NCI-H2196 treated with DMSO at 0.1 percent for 48 hours (cell line): ENCODE data around the gene FGF1.

Experiments
- DNase-seq: peaks from one replicate; lab custom pipeline; 2025; ENCODE audit not compliant: unreplicated experiment; lab: John Stamatoyannopoulos, UW

Gene FGF1

DNA sequence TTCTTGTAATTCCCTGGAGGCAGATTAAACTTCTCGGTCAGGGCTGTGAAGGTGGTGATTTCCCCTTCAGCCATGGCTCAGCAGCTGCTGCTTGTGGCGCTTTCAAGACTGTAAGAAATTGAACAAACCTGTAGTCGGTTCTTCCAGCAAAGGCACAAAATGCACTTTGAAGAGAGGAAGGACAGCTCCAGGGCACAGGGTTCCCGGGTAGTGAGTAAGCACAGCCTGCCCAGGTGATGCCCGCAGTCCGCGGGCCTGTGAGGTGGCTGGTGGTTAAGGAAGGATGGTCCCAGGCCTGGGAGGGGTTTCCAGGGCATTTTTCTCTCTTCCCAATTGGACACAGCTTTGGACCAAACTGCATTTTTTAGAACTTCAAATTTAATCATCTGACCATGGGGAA is 71.8 kb downstream of the FGF1 start:
- DNase-seq: no peak

GRCh38 chr5:142613271-142613671 is 72.6 kb downstream of the FGF1 start:
- DNase-seq: no peak

DNA sequence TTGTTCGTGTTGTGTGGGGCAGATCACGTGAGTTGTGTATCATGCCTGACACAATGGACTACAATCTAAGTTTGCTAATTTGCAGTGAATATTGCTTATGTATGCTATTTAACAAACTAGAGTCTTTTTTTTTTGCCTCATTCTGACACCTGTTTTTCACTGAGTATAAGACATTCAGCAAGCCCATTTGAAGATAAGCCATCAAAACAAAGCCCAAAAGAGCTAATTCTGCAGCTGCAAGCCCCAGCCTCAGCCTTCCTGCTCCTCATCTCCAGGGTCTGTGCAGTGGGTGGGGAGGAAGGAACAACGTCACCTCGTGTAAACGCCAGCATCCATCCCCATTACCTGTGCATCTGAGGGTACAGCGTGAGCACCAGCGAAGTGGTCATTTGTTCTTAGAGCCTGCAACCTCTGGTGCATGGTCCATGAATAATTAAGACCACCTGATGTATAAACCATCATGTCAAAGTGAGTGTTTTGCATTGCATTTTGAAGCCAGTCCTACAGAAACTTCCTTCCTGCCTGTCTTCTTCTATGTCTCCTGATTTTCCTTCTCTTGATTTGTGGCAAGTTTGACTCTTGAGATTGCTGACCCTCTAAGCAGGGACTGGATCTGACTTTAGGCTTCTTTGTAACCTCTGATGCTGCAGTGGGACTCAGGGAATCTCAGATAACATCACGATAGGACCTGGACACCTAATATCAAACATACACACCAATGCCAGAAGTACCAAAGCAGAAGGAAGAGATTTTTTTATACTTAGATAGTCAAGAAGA is 73.2 kb downstream of the FGF1 start:
- no peak for DNase-seq

- DNase-seq: peak; percentile 39
Measured at GRCh38 chr5:142611154-142611553, 74.7 kb downstream of the FGF1 start.

- no peak for DNase-seq
Measured at GRCh38 chr5:142610176-142611001, 75.5 kb downstream of the FGF1 start.

- no peak for DNase-seq
Measured at GRCh38 chr5:142609142-142609541, 76.7 kb downstream of the FGF1 start.

DNA sequence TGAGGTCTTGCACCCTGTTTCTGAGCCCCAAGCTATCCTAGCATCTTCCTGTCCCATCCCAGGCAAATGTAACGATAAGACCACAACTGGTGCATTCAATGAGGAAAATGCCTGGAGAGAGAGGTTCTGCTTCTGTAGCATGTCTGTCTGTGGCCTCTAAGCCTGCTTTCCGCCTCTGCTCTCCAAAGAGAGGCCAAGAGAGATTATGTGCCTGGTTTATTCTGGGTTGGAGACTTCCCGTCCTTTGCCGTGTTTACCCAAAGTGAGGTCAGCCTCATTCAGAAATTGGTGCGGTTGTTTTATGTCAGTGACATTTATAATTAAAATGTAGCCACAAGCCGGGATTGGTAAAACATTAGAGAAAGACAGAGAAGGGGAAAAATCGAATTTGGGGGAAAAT is 77.8 kb downstream of the FGF1 start:
- DNase-seq: no peak

DNA sequence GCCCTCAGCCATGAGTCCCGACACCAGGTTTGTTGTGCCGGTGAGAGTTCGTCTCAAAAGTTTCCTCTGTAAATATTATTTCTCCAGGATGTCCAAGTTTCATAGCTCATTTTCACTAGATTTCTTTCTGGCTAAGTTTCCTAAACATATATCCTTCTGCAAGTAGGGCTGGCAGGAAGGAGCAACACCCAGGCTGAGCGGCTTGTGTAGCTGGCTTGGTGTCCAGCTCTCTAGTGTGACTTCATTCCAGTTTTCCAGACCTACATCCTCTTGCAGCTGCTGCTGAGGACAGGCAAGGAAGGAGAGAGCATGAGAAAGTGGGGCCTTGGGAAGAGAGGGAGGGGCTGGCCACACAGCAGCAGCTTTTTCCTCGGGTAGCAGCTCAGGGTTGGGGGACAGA is 80.3 kb downstream of the FGF1 start:
- no peak for DNase-seq

DNA sequence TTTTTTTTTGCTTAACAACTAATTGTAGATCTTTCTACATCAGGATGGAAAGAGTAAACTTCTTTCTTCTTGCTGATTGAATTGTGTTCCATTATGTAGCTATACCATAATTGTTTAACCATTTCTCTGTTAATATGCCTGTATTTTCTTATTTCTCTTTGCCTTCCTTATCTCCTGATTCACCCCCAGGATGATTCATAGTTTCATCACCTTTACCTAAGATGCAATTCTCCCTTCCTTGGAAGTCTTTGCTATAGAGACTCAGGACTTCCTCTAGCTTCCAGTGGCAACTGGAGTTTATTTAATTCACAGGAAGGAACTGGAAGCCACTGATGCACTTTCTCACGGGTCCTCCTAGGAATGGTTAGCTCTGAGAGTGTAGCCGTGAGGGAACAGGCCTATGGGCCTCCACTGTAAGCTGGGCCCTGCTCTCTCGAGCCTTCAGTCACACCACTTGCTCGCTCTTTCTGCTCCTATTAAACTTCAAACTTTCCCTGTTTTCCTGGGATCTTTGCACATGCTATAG is 83.1 kb downstream of the FGF1 start:
- DNase-seq: no peak

DNA sequence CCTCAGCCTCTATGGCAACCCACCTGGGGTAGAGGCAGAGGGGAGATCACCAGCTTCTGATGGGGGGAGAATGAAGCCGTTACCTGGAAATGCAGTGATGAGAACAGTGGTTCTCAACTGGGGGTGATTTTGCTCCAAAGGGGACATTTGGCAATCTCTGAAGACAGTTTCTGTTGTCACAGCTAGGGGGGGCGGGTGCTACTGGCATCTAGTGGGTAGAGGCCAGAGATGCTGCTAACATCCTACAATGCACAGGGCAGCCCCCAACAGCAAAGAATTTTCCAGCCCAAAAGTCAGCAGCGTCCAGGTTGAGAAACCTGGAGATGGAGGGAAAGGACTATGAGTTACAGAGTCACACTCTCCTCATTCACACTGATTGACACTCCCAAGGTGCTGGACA is 84.5 kb downstream of the FGF1 start:
- no peak for DNase-seq

DNA sequence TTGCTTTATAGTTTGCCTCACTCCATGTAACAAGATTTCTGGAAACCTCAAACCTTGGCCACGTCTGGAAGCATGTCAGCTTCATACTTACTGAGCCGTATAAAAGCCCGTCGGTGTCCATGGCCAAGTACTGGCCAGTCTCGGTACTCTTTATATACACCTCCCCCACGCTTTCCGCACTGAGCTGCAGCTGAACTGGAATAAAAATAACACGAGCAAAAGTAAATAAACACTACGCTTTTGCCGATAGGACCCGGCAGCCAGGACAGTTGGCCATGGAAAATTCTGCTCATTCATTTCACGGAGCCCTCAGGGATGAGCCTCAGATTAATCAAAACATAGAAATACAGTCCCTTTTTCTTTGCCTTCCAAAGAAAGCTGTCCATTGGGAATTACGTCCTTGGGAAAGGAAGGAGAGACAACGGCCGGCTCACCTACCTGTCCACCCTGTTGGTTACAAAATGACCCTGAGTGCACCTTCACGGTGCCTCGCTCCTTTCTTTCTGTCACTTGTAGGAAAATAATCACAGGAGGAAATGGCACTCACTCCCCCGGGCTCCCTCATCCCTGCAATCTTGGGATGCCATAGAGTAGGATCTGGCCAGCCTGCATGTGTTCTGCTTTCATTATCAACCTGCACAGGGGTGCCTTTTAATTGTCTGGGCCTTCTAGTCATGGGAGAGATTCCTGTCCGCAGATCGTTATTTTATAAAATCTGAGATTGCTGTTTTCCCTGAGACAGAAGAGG is 85.1 kb downstream of the FGF1 start:
- DNase-seq: no peak

GRCh38 chr5:142600092-142600491 is 85.8 kb downstream of the FGF1 start:
- no peak for DNase-seq

DNA sequence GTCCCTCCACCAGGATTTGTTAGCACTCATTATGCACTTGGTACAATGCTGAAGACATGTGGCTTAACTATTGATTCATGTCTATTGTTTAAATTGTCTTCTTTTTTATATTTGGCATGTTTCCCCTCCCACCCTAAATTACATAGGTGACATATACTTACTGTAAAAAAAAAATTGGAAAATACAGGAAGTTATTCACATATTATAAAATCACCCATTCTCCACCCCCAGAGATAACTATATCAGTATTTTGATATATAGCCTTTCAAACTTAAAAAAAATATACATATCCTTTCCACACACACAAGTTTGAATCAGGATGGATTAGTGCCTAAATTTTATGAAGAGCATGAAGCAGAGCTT is 87.6 kb downstream of the FGF1 start:
- DNase-seq: no peak

DNA sequence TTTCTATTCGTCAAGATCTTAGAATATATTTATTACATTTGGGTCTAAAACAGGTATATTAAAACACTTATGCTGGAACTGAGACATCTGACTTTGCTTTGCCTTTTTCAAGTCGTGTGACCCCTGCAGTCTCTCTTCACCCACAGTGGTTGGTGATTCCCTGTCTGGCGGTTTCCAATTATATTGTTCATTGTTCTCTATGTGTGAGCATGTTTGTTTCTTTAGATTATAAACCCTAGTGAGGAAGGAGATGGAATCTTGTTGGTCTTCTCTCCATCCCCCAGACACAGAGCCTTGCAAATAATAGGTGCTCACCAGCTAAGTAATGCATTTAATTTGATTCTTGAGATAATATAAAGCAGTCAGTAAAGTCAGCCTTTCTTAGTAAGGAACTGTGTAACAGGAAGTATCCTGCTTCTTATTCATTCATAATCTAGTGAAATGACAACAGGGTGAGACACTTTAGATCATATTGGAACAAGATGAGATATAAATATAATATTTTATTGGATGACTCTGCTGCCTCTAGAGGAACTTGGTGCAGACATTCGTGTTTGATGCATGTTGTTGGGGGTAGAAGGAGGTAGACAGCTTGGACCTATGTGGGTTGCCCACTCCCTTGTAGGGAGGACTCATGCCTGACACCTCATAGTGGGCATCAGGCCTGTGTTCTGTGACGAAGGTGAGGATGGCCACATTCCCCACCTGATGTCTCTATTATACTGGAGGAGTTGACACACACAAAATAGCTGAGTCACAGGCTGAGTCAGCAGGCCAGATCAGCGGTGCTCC is 88.1 kb downstream of the FGF1 start:
- no peak for DNase-seq

- no peak for DNase-seq
Measured at GRCh38 chr5:142597025-142597424, 88.9 kb downstream of the FGF1 start.

GRCh38 chr5:142592365-142592764 is 93.5 kb downstream of the FGF1 start:
- no peak for DNase-seq

- no peak for DNase-seq
Measured at GRCh38 chr5:142590451-142591231, 95.2 kb downstream of the FGF1 start.

- DNase-seq: no peak
Measured at GRCh38 chr5:142589720-142590119, 96.2 kb downstream of the FGF1 start.

DNA sequence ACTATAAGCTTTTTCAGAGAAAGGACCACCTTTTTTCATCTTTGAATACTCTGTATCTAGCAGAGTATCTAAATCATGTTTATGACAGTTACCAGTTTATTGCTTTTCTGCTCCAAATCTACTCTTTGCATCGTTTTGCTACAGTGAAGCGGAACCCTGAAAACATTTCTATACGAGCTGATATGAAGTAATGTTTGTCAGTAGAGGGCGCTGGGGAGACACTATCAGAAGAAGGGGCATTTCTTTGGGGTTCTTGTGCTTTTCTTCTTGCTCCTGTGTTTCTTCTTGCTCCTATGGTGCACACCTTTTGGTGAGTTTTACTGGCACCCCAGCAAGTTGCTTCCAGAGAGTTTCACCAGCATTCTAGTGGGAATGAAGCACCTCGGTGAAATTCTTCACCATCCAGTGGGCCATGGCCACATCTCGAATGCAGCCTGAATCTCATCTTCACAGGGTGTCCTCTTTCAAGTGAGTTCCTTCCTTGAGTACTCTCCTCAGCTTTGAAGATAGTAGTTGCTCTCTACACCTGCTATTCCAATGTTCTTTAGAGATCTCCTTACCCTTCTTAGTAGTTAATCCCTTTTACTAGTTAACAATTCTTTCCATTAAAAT is 98.4 kb downstream of the FGF1 start:
- DNase-seq: no peak

DNA sequence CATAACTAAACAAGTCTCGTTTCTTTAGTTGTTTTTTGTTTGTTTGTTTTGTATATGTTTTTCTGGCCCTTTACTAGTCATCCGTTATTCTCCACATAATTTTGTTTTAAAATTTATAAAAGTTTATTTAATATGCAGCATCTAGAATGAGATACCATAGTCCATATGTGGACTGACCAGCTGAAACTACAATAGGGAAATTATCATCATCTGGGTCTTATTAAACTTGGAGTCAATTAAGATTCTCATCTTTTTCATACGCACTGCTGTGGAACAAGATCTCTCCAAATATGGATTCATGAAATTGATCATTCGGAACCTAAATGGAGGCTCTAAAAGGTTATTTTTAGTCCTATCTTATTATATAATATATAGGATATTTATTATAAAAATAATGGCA is 99.3 kb downstream of the FGF1 start:
- no peak for DNase-seq
